GM04504 (cell line): ENCODE data around the gene OXER1.

Experiments
- DNase-seq: peaks from one replicate; pipeline ENCODE4 v3.0.0-alpha.2; 2012; ENCODE audit warnings: low read depth

The OXER1 gene

DNA sequence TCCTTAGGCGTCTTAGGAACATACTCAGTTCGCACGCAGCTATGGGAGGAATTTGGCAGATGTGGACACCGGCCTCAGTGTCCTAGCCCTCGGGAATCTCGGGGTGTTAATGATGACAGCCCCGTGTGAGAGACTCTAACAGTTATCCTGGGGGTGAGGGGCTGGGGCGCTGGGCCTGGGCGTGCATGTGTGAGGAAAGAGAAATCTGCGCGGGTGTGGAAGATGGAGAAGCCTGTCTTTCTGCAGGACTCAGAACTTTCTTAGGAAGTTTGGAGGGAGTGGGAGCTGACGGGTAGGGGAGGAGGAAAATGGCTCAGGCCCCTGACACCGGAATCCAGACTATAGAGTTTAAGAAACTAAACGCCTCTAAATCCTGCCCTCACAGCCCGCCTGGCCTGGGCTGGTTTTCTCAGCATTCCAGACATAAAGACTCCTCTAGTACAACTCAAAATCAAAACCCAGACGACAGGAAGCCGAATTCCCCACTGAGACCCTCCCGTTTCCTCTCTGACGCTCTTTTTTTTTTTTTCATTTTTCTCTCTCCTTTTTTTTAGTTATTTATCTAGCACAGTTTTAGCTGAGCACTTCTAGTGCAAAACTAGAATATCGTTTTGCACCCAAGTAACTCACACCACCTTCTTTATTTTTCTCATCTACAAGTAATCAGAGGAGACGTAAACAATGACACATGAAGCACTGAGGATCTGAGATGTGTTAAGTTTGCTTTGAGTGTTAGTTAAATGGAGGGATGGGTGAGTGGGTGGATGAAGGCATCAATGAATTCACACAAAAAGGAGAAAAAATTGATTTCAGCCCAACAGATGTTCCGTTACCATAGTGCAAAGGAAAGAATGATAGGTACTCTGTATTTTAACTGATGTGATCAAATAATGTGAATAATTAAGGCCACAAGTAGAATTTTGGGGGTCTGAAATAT, 29.7 kb upstream of the OXER1 start:
- DNase-seq = no peak

DNA sequence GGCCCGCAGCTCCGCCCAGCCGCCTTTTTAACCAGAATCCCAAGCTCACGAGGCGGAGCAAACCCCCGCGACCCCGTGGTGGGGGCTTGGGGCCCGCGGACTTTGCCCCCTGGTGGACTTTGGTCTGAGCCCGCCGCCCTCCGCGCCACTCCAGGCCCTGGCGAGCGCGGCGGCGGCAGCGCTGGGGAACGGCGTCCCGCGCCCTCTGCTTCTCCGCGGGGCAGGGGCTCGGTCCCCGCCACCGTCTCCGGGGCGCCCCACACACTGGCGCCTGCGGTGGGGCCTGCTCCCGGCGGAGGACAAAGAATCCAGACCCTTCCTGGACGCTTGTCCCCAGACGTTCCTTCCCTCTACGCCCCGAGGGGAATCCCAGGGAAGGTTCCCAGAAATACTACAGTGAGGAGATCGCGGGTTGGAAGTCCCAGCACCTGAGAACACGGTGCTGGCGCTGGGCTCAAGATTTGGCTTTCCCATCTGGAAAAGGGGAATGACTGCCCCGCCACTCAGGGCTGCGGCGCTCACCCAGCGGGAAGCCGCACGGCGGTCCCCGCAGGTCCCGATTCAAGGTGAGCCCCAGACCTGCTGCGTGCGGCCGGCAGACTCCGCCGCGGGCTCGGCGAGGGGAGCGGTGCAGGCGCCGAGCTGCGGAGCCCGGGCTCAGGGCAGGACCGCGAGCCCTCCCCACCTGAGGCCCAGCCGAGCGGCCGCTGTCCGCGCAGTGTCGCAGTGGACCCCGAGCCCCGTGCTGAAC, 28.8 kb upstream of the OXER1 start, which contains the start of gene HAAO:
TSS of gene HAAO (minus strand) at position 1 of the 751 bp plus-strand sequence. CDS start 47 bp downstream, outside the sequence.
- DNase-seq = no peak

DNA sequence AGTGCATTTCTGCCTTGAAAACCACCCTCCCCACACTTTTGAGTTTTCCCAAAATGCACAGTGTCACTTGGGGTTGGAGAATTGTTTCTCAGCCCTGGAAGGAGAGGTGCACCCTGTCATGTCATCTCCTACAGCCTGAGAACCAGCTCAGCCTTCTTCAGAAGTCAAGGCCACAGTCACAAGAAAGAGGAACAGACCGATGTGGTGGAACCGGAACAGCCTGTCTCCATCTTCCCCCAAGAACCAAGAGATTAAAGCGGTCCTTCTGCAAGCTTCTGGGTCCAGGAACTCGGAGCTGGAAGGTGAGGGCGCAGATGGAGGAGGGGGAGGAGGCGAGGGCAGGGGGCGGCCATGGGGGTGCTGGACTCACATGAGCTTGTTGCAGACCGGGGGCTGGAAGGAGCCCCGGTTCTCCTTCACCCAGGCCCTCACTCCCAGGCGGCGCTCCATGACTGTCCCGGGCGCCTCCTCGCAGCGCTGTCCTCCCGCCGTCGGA, 28.2 kb upstream of the OXER1 start:
- no peak for DNase-seq

DNA sequence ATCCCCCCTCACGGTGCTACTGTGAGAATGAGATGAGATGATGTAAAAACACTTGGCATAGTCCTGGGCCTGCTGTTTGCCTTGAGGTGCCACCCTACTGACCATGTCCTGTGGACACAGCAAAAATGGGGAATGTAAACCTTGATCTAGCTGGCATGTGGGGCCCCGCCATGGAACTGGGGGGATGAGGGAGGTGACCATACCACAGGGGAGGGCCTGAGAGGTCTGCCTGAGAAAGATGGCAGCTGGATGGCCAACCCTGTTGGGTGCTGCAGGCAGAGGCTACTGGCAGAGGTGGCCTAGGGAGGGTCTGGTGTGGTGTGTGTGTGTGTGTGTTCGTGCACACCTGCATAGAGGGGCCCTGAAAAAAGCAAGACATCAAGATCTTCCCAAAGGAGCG, 27.7 kb upstream of the OXER1 start:
- DNase-seq = no peak

DNA sequence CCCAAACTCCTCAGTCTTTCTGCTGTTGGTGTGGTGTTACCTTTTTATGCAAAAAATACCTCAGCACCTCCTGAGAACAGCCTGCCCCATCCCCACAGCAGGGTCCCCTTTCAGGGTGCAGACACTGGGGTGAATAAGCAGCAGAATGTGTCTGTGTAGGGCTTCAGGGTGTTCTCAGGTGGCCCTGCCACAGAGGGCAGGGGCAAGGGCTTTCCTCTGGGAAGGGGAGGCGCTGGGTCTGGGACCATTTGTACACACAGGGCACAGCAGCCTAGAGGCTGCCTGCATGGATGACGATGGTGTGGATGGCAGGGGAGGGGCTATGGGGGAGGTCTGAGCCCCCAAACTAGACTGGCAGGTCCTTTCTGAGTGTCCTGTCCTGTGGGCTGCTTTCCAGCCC, 25.8 kb upstream of the OXER1 start:
- DNase-seq = no peak

DNA sequence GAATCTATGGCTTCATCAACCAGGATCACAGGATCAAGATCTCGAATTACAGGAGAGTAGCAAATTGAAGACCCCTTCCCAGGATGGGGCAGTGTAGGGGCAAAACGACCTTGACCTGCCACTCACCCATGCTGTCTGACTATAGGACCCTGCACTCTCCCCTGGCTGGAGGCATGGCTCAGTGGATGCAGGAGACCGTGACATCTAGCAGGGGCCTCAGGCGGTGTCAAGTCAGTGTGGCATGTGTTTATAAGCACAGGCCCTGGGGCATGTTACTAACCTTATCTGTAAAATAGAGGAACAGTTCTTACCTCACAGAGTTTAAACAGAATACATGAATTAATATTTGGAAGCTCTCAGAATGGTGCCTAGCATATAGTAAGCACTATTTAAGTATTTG, 24.9 kb upstream of the OXER1 start:
- DNase-seq = no peak

DNA sequence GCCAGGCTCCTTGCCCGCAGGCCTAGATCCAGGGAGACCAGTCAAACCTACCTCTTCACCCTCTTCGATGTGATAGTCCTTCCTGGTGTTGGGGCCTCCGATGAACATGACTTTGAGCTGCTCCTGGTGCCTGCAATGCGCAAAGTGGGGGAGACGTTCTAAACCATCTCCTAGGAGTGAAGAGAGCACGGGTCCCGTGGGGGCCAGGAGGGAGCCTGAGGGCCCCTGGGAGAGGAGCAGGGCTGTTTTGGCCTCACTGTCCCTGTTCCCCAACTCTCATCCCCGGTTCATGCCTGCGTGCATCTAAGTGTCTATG, 24.5 kb upstream of the OXER1 start:
- no peak for DNase-seq

DNA sequence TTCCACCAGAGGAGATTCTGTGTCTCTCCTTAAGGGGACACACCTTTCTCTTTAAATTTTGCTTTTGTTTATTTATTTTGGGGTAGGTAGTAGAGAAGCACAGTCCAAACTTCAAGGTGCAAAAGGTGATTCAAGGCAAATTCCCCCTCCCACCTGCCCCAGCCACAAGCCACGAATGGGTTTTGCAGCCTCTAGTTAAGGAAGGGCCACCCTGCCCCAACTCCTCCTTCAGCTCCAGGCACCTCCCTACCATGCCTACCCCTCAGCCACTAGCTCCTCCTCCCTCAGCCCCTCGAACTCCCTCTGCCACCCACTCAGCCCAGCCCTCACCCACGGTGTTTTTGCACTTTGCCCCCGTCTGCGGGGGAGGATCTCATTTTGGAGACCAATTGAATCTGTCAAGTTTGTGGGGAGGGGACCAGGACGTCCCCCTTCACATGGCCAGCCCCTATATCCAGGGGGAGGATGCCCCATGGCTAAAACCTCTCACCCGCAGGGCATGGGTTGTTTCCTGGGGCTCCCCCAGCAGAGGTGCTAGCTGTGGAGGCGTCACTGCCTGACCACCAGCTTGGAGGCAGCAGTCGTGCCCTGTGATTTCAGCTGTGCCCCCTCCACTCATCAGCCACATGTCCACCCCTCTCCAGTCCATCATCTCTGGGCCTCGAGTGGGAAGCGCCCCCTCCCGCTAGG, 24.0 kb upstream of the OXER1 start:
- no peak for DNase-seq

DNA sequence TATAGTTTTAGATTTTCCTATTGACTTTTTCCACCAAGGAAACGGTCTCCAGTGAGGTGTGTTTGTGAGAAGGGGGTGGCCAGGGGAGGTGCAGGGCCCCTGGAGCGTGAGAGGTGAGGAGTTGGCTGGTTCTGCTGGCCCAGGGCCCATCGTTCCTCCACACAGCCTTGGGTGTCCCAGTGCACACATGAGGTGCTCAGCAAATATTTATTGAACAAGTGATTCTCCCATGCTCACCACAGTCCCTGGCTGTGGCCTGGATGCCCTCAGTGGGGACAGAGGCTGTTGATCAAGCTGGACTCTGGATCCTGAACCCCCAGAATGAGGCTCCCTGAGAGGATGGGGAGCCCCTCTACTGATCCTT, 23.5 kb upstream of the OXER1 start:
- DNase-seq = no peak

DNA sequence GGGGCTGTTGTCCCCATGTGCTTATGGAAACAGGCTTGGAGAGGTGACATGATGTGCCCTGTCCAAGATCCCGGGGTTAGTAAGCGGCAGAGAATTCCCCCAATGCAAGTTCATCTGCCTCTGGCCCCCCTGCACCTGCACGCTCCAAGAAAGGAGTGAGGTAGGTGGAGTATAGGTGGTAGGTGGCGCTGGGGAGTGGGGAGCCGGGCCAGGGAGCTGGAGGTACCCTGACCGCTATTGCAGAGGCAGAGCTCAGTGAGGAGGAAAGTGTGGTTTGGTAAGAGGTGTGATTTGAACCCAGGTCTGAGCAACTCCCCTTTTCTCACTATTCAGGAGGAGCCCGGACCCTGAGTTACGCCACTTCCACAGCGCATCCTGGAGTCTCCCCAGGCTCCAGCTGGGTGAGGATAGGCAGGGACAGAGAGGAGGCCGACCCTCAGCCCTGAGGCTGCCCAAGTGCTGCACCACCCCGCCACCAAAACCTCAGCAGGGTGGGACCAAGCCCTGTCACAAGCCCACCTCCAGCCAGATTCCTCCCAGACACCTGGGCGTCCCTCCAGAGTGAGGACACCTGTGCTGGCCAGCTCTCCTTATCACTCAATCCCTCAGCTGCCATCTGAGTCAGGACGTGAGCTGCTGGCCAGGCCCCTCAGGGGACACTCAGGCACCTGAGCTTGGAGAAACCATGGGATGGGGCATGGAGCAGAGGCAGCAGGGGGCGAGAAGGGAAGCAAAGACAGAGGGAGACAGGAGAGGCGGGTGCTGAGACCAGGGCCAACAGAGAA, 22.8 kb upstream of the OXER1 start:
- DNase-seq = no peak

DNA sequence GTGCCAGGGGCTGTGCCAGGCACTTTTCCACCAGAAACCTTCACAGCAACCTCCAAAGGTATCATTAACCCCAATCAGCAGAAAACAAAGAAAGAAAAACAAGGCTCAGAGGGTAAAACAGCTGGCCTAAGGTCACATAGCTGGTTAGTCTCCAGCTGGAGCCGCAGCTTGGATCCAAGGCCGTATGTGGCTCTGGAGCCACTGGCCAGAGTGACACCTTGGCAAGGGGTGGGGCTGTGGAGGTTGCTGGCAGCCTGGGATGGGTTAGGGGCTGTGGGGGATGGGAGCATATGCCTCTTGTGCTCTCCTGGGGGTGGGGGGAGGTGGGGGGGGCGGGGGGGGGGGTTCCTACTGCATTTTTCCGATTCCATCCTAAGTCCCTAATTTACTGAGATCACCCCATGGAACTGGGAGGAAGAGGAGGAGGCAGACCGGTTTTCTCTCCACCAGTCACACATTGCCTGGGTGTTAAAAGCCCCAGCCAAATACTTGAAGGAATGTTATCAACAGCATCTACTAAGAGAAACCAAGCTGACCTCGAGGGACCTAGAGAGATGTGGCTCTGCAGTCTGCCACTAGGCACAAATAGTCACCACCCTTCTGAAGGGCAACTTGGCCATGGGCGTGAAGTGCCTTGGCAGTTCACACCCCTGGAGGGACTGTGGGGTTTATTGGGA, 20.4 kb upstream of the OXER1 start:
- no peak for DNase-seq

DNA sequence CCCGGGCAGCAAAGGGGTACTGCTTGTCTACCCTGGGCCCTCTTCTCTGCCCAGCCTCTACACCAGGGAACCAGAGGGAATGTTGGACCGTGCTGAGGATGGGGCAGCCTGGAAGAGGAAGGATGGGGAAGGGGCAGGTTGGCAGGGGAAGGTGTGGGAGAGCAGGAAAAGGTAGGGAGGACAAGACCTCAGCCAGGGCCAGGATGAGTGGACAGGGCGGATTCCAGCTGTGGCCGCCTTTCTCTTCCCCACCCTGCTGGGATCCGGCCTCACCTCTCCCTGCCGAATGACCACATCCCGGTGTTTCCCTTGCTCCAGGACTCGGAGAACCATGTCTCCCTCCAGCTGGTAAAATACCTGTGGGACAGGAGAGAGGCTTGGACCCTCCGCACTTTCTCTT, 19.6 kb upstream of the OXER1 start:
- no peak for DNase-seq

DNA sequence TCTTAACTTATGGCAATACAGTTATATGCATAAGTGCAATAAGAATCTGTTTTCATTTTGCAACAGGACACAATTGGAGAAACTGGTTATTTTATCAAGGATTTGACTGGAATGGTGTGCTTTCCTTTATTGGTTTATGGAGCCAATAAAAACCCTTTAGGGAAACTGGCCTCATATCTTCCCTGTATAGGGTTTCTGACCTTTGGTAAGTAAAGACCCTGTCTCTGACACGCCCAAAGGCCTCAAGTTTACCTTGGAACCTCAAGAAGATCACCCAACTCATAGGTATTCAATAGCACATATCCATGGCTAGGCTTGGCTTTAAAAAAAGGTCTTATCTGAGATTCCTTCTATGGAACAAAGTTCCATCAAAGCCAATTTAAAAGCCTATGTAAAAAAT, 17.2 kb upstream of the OXER1 start:
- no peak for DNase-seq

DNA sequence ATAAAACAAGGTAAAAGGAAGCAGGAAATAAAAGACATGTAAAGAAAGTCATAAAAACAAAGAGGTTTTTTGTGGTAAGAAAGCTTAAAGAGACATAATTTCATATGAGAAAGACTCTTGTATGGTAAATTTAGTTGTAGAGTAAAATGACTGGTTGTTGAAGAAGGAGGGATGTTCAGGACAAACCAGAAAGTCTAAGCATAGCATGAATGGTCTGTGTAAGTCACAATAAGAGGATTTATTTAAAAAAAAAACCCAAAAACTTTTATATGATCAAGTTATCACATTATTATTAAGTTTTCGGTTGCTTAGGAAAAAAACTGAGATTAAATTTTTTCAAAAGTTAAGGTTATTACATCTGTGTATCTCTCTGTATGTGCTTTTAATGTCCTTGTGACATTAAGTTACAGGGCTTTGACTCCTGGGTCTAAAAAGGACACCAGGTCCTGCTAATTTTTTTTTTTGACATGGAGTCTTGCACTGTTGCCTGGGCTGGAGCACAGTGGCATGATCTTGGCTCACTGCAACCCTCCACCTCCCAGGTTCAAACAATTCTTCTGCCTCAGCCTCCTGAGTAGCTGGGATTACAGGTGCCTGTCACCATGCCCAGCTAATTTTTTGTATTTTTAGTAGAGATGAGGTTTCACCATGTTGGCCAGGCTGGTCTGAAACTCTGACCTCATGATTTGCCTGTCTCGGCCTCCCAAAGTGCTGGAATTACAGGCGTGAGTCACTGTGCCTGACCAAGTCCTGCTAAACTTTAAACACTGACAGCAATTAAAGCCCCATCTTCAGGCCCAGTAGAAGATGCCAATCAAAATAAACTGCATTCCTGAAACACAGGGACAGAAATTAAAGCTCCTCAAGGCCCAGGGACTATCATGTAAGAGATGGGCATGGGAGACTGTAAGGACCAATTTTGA, 14.2 kb upstream of the OXER1 start:
- no peak for DNase-seq

DNA sequence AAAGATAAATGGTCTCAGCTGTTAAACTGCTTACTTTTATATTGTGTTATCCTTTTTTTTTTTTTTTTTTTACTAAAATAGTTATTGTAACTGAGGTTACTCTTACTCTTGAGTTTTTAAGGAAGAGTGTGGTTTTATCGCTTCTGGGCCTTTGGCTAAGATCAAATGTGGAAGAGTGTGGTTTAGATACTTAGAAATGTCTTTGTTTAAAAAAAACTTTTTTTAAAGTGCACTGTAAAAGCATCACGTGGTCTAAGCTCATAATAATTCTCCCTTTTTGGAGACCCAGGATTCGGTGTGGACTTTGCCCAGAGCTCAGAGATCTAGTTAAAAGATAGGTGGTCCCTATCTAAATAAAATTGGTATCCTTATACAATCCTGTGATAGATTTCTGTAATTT, 11.9 kb upstream of the OXER1 start:
- DNase-seq = no peak

DNA sequence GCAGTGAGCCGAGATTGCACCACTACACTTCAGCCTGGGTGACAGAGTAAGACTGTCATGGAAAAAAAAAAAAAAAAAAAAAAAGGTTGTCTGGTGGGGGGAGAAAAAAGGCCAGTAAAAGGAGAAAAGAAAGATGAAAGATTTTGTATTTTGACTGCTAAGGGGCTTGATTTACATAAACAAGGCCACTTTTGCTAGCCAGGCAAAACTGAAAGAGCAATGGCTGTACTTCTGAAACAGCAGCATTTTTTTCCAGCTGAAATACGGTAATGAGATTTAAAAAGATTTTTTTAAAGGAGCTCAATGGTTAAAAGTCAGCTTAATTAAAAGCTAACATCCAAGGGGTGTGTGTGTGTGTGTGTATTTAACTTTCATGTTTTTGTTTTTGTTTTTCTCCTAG, 11.3 kb upstream of the OXER1 start:
- DNase-seq = no peak

DNA sequence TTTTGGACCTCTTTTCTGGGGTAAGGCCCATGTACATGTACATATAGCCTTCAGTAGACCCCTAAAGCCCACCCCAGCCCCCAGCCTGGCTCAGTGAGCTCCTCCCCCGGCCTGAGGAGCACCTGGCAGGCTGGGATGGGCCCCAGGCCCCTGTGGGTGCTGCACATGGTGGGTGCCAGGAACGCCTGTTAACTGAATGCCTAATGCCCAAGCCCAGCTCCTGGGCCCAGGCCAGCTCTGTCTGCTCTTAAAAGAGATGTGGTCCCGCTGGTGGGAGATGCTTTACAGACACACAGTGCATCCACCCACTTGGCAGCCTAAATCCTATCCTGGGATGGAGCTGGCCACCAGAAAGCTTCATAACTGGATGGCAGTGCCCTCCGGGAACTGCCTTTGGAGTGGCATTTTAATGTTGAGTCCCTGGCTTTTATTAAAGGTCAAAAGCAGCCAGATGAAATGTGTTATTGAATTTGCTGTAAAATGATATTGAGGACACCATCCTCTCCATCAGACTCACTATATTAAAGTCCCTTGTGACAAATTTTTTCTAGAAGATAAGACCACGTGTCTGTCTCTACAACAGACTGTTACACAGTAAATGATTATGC, 7.7 kb upstream of the OXER1 start:
- DNase-seq = no peak

DNA sequence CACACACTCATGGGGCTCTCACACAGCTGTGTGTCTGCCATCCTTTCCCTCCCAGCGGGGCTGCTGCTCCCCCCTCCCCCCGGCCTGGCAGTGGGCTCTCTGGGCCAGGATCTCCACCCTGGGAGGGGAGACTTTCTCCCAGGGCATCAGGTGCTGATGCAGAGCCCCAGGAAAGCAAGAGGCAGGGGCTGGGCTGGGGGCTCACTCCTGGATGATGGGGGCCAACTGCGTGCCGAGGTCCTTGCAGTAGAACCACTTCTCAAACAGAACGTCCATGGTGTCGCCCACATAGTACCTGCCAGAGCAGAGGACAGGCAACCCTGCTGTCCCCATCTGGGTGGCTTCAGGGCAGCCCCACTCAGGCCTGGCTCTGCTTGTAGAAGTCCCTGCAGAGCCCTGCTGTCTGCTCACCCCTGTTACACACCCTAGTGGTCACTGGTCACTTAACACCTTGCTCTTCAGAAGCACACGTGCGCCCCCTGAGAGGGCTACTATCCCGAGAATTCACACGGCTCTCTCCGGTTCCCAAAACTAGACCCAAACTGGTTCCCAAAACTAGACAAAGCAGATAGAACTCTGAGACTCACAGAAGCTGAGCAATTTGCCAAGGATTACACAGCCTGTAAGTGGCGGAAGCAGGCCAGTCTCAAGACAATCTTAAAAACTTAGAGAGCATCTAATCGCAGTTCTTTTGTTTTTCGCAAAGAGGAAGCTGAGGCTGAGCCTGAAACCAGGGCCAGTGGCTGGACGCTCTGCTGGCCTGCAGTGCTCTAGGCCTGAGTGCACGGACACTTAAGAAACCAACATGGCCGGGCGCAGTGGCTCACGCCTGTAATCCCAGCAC, 6.6 kb upstream of the OXER1 start:
- DNase-seq = peak; percentile 15
